HG02884 (cell line): ENCODE data around the gene FAM204A.

Source experiments
- ATAC-seq: cut with Tn5 transposase; IDR thresholded peaks from one replicate; pipeline ENCODE4 v1.9.1; 2021; ENCODE audit warnings: mild to moderate bottlenecking, moderate library complexity; ENCODE audit not compliant: unreplicated experiment

FAM204A gene

GRCh38 chr10:118254654-118255053, 87.5 kb downstream of the FAM204A start:
- ATAC-seq = no peak

- no peak for ATAC-seq
These were observed 88.7 kb downstream of the FAM204A start for GRCh38 chr10:118253397-118253796.

- no peak for ATAC-seq
These were observed 90.3 kb downstream of the FAM204A start for GRCh38 chr10:118251791-118252190.

- ATAC-seq = no peak
These were observed 92.4 kb downstream of the FAM204A start for GRCh38 chr10:118249714-118250113.
